GM12874 (cell line): ENCODE measurements around the gene HEXIM2.

Source experiments
- CTCF ChIP-seq: IDR thresholded peaks from 2 replicates; pipeline ENCODE4 v1.5.1; 2011; ENCODE audit warnings: low read depth, mild to moderate bottlenecking, control low read depth, low read length, moderate library complexity; ENCODE audit not compliant: insufficient read depth

Gene HEXIM2

DNA sequence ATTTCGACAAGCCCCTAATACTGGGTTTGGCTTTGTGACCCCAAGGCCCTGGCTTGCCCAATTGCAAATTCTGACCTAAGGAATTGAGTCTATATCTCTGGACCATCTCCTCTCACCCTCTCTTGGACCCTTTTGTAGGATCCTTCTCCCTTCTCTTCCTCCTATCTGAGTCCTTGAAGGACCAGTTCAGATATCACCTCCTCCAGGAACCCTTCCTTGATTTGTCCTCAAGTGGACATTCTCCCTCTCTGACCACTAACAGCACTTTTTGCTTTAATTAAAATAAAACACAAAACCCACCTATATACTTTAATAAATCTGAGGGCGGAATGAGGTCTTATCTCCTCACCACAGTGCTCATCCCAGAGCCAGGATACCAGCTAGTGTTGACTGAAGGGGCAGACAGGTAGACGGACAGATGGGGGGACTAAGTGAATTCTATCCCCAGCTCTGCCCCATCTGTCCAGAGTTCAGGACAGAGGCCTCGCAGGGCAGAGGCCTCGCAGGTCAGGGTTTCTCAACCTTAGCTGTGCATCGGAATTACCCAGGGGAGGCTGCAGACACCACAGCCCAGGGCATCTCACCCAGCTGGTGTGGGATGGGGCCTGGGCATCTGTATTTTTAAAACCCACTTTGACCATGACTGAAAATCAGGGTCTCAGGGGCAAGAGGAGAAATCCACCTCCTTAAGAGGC lies 38.5 kb upstream of the HEXIM2 start:
- no peak for TF ChIP-seq CTCF

- TF ChIP-seq CTCF: no peak
Observed at GRCh38 chr17:45123930-45124796, 37.5 kb upstream of the HEXIM2 start.

- TF ChIP-seq CTCF: no peak
Observed at GRCh38 chr17:45125509-45125908, 36.2 kb upstream of the HEXIM2 start.

- no peak for TF ChIP-seq CTCF
Observed at GRCh38 chr17:45127207-45127547, 34.5 kb upstream of the HEXIM2 start.

DNA sequence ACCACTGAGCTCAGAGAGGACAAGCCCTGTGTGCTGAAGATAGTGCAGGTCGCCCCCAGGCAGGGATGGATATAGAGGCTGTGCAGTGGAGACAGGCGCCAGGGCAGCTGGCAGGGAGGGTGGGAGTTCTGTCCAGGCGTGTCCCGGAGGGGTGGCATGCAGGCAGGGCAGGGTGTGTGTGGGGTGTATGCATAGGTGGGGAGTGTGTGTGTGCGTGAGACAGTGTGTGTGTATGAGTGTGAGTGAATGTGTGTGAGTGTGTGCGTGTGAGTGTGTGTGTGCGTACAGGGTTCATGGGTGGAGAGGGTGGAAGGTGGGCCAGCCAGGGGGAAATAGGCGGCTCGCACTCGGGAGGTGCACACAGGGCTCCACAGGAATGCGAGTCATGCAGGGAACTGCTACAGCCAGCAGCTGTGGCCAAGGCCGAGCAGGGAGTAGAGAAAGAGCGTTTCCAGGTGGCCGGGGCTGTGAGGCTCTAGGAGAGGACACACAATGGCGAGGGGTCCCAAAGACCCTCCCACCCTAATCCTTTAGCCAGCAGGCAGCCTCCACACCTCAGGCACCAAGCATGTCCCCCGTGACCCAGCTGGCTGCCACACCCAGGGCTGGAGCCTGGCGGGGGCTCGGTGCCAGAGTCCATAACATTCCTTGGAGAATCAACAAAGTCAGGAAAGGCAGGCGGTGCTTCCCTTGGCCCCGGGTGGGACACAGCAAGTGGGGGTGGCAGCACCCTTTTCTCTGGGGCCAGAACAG lies 34.0 kb upstream of the HEXIM2 start:
- TF ChIP-seq CTCF: no peak

- TF ChIP-seq CTCF: no peak
Observed at GRCh38 chr17:45128331-45128730, 33.3 kb upstream of the HEXIM2 start.

DNA sequence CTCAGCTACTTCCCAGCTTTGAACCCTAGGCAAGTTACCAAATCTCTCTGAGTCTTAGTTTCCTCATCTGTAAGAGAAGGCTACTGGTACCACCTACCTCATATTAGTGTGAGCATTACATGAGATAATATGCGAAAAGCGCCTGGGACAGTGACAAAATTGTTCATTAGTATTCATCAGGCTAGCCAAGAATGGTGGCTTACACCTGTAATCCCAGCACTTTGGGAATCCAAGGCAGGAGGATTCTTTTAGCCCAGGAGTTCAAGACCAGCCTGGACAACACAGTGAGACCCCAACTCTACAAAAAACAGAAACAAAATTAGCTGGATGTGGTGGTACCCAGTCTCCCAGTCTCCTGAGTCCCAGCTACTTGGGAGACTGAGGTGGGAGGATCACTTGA lies 32.7 kb upstream of the HEXIM2 start:
- TF ChIP-seq CTCF: no peak
